ENCODE data around the gene FCRL5.
A peak's percentile ranks its signal among the peaks of the same experiment; 100 is the strongest.

The FCRL5 gene

GRCh38 chr1:157490467-157491165, 61.7 kb downstream of the FCRL5 start:
- Histone ChIP-seq H3K4me3 (ENCODE audit: low read depth in 1 of 2, low read length in 2 of 2) (no peak overlapping the region), H3K79me2 (ENCODE audit: insufficient read depth, low read length) (no peaks in the 10 kb centered on the region), H3K4me2 (ENCODE audit: insufficient read depth, low read length) (no peak overlapping the region), H3K27ac (ENCODE audit: low read length) (no peak overlapping the region), H2AFZ (ENCODE audit: low read depth, low read length) (no peak overlapping the region), H3K9me3 (ENCODE audit: insufficient read depth, low read length, severe bottlenecking) (no peaks in the 10 kb centered on the region), H3K4me1 (ENCODE audit: insufficient read depth, low read length) (no peaks in the 10 kb centered on the region), H3K36me3 (ENCODE audit: insufficient read depth, low read length) (no peaks in the 10 kb centered on the region), H4K20me1 (ENCODE audit: insufficient read depth, low read length) (no peaks in the 10 kb centered on the region), H3K9ac (ENCODE audit: low read depth, low read length) (no peak overlapping the region), H3K27me3 (ENCODE audit: insufficient read depth, low read length, poor library complexity) (peaks cover 5% of the 10 kb centered on the region)
- DNase-seq (peak; percentile 68), ATAC-seq (ENCODE audit: insufficient read depth, low read depth) (peak; percentile 66; the same call in 1 of the 3 replicates)
- TF ChIP-seq EZH2 (IDR thresholded peaks at IDR 0.05; ENCODE audit: borderline replicate concordance, low read depth, low read length, severe bottlenecking) (no peak), CTCF (IDR thresholded peaks at IDR 0.05; ENCODE audit: borderline replicate concordance, extremely low read depth, low read length, poor library complexity, severe bottlenecking) (peak; percentile 68)

GRCh38 chr1:157488156-157488555, 64.2 kb downstream of the FCRL5 start:
- H3K4me1 ChIP-seq (ENCODE audit: insufficient read depth, low read length) = no peaks in the 10 kb centered on the region
- no peak for ATAC-seq (ENCODE audit: insufficient read depth, low read depth)
- no peaks in the 10 kb centered on the region for H3K36me3 ChIP-seq (ENCODE audit: insufficient read depth, low read length)

GRCh38 chr1:157487504-157487903, 64.8 kb downstream of the FCRL5 start:
- ATAC-seq (ENCODE audit: insufficient read depth, low read depth) (no peak), DNase-seq (no peak)
- H3K27me3 ChIP-seq (ENCODE audit: insufficient read depth, low read length, poor library complexity) = peaks cover 16% of the 10 kb centered on the region
- no peaks in the 10 kb centered on the region for H3K9me3 ChIP-seq (ENCODE audit: insufficient read depth, low read length, severe bottlenecking)
- H2AFZ ChIP-seq (ENCODE audit: low read depth, low read length) = no peak overlapping the region
- H3K27ac ChIP-seq (ENCODE audit: low read length) = no peak overlapping the region
- no peak for TF ChIP-seq CTCF (IDR thresholded peaks at IDR 0.05; ENCODE audit: borderline replicate concordance, extremely low read depth, low read length, poor library complexity, severe bottlenecking)
- TF ChIP-seq EZH2 (IDR thresholded peaks at IDR 0.05; ENCODE audit: borderline replicate concordance, low read depth, low read length, severe bottlenecking) = no peak
- no peaks in the 10 kb centered on the region for H4K20me1 ChIP-seq (ENCODE audit: insufficient read depth, low read length)
- no peak overlapping the region for H3K9ac ChIP-seq (ENCODE audit: low read depth, low read length)
- no peaks in the 10 kb centered on the region for H3K79me2 ChIP-seq (ENCODE audit: insufficient read depth, low read length)
- H3K4me1 ChIP-seq (ENCODE audit: insufficient read depth, low read length) = no peaks in the 10 kb centered on the region
- no peaks in the 10 kb centered on the region for H3K36me3 ChIP-seq (ENCODE audit: insufficient read depth, low read length)
- no peak overlapping the region for H3K4me2 ChIP-seq (ENCODE audit: insufficient read depth, low read length)
- no peak overlapping the region for H3K4me3 ChIP-seq (ENCODE audit: low read depth in 1 of 2, low read length in 2 of 2)

More at GRCh38 chr1:157488156-157488555, 64.2 kb downstream of the FCRL5 start:
- H4K20me1 ChIP-seq (ENCODE audit: insufficient read depth, low read length) = no peaks in the 10 kb centered on the region
- peaks cover 13% of the 10 kb centered on the region for H3K27me3 ChIP-seq (ENCODE audit: insufficient read depth, low read length, poor library complexity)
- H3K4me3 ChIP-seq (ENCODE audit: low read depth in 1 of 2, low read length in 2 of 2) = no peak overlapping the region
- no peak overlapping the region for H3K27ac ChIP-seq (ENCODE audit: low read length)
- no peaks in the 10 kb centered on the region for H3K79me2 ChIP-seq (ENCODE audit: insufficient read depth, low read length)
- no peak overlapping the region for H3K4me2 ChIP-seq (ENCODE audit: insufficient read depth, low read length)
- H2AFZ ChIP-seq (ENCODE audit: low read depth, low read length) = no peak overlapping the region
- no peak for DNase-seq
- no peaks in the 10 kb centered on the region for H3K9me3 ChIP-seq (ENCODE audit: insufficient read depth, low read length, severe bottlenecking)
- no peak overlapping the region for H3K9ac ChIP-seq (ENCODE audit: low read depth, low read length)
- no peak for TF ChIP-seq CTCF (IDR thresholded peaks at IDR 0.05; ENCODE audit: borderline replicate concordance, extremely low read depth, low read length, poor library complexity, severe bottlenecking)
- TF ChIP-seq EZH2 (IDR thresholded peaks at IDR 0.05; ENCODE audit: borderline replicate concordance, low read depth, low read length, severe bottlenecking) = no peak

Data from DND-41 (cell line).